ENCODE measurements around the gene DRC7.
"Not testable (repeated sequence)": the region's sequence is repeated elsewhere in the genome, so short reads cannot be mapped to it uniquely, and the experiment has no call there.

DRC7 gene

GRCh38 chr16:57660715-57661463, 33.7 kb upstream of the DRC7 start:
- no peak for DNase-seq

- no peak for DNase-seq
Observed at GRCh38 chr16:57661510-57661909, 33.1 kb upstream of the DRC7 start.

DNA sequence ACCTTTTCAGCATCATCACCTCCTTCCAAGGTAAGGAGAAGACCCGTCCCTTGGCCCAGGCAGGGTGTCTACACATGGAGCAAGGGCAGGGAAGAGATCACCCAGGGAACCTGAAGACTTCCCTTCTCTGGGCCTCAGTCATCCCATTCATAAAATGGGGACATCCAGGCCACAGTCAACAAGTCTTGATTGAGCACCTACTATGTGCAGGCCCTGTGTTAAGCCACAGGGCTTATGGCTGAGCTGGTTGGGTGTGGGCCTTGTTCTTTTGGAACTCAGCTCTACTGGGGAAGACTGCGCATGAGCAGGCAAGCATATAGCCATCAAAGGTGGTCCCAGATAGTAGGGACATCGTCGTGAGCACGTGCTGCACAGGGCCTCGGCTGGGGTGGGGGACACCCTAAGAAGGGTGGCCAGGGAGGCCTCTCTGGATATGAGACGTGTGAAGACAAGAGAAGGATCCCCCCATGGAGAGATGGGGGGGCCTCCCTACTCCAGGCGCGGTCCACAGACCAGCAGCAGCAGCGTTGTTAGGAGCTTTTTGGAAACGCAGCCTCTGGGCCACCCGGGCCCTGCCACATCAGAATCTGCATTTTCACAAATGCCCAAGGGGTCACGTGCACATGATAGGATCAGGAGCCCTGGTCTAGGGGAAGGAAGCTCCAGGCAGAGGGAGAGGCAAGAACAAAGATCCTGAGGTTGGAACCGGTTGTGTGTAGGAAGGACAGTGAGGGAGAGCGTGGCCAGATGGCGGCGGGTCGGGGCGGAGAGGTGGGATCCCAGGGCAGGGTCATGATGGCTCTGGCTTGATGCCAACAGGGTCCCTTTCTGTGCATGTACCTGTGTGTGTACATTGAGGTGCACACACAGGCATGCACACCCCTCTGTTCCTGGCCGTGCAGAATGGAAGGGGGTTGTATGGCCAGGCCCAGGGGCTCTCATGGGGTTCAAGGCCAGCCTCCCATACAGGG, 32.4 kb upstream of the DRC7 start:
- DNase-seq = no peak

- DNase-seq = no peak
Observed at GRCh38 chr16:57663436-57663835, 31.2 kb upstream of the DRC7 start.

DNA sequence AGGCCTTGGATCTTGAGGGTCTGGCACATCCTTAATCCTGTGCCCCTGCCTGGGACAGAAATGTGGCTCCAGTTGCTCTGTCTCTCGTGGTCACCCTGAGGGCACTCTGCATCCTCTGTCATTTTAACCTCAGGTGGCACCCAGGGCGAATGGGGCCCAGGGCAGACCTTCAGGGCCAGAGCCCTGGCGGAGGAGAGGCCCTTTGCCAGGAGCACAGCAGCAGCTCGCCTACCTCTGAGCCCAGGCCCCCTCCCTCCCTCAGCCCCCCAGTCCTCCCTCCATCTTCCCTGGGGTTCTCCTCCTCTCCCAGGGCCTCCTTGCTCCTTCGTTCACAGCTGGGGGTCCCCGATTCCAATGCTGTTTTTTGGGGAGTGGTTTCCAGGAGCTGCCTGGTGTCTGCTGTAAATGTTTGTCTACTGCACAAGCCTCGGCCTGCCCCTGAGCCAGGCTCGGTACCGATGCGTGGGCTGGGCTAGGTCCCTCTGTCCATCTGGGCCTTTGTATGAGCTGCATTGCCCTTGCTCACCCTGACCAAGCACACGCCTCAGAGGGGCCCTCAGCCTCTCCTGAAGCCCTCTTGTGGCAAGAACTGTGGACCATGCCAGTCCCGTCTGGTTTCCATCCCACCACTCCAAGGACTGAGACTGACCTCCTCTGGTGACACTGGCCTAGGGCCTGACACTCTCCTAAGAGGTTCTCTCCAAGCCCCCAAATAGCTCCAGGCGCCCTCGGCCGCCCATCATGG, 30.5 kb upstream of the DRC7 start:
- DNase-seq = no peak

DNA sequence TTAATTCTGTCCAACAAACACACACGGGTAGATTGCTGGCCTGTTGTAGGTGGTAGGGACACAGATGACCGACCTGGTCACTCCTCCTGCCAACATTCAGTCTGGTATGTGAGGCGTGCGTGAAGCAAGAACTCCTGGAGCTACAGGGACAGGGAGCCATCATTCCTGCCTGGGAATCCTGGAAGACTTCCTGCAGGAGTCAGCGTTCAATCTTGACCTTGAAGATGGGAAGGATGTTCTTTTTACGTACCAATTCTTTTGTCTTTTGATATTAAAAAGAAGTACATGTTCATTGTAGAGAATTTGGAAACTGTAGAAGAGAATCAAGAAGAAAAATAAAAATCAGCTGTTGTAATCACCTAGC, 30.0 kb upstream of the DRC7 start:
- no peak for DNase-seq

DNA sequence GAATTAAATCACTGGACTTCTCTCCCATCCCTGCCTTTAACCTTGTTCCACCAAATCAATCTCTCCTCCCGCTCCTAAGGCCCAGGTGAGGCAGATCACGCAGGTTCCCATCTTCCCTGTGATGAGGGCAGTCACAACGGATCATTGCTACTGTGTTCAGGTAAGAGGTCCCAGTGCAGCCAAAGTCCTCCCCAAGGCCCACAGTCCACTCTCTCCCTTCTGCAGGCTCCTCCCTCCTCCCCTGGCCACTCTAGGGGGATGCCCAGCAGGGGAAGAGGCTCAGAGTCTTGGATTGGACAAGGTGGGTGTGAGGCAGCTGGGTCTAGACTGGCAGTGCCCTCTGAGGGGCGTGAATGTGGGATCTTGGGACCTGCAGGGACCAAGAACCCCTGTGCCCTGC, 29.1 kb upstream of the DRC7 start:
- DNase-seq = no peak

DNA sequence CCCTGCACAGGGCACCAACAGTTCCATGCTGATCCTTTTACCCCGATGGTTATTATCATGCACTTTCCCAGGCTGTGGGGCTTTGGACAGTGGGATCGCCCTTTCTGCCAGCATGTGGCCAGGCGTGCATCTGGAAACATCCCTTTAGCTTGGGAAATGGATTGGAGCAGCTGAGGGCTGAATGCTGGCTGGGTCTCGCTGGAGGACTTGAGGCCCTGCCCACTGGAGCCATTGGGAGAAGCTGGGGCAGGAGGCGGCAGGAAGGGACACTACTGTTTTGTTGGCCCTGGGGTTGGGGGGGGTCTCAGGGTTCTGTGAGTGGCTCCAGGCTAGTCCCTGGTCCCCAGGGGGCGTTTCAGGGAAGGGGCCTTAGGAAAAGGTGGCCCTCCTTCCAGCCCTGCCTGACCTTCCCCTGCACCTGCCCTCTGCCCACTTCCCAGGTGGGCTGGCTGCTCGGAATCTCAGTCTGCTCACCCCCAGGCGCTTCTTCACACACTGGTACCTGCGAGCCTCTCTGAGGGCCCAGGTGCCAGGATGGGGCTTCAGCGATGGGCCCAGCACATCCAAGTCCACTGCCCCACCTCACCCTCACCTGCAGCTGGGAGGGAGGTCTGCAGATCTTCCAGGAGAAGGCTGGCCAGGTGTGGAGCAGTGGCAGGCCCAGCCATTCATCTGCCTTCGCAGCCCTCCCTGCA, 28.1 kb upstream of the DRC7 start:
- DNase-seq = no peak

- no peak for DNase-seq
Observed at GRCh38 chr16:57667048-57667525, 27.5 kb upstream of the DRC7 start.

DNA sequence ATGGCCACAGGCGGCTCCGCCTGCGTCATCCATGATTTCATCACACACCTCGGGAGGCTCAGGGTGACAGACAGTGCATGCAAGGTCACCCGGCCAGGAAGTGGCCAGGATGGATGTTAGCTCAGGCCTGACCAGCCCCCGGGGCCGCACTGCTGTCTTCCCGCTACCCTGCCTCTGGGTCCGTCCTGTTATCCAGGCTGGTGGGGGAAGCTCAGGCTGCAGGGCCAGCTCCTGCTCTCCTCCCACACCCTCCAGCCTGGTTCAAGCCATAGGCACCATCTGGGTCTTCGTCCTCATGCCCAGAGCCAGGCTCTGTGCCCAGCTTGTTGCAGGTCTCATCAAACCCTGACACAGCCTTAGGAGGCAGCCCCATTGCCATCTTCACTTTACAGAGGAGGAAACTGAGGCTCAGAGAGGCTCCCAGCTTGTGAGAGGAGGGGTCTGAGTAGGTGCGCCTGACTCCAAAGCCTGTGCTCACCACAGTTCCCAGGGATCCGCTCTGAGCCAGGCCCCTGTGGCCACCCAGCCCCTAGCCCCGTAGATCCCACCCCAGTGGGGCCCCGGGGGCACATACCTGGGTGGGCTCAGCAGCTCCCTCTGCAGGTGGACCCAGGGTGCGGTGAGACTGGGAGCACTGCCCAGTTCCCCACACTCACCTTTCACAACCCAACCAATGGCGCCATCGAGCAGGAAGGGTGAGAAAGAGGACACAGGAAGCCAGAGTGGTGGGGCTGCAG, 26.9 kb upstream of the DRC7 start:
- DNase-seq = no peak

DNA sequence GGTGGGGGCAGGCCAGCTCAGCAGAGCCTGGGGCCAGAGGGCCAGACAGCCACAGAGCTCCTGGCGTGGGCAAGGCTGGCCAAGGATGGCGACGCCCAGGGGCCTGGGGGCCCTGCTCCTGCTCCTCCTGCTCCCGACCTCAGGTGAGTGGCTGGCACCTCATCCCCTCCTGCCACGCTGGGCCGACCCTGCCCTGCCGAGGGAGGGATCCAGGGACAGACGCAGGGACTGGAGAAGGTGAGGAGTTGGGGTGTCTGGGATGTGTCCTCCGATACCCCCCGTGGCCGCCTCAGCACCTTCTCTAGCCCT, 26.4 kb upstream of the DRC7 start, which contains the start of gene ADGRG3:
ADGRG3 (plus strand) TSS at position 44 of the 309 bp plus-strand sequence; CDS start at position 86, 42 bp downstream.
- no peak for DNase-seq

- no peak for DNase-seq
Observed at GRCh38 chr16:57668630-57669475, 25.8 kb upstream of the DRC7 start.

- DNase-seq = no peak
Observed at GRCh38 chr16:57669476-57670162, 25.0 kb upstream of the DRC7 start.

GRCh38 chr16:57670196-57670595, 24.4 kb upstream of the DRC7 start:
- no peak for DNase-seq

DNA sequence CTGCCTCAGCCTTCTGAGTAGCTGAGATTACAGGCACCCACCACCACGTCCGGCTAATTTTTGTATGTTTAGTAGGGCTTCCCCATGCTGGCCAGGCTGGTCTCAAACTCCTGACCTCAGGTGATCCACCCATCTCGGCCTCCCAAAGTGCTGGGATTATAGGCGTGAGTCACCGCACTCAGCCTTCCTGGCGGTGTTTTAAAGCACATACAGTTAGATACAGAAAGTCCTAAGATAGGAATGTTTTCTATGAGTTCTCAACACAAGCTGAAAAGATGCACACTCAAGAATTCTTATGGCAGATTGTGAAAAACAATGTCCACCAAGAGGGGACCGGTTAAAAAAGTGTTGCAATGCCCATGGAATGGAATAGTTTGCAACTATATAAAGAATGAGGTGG, 23.2 kb upstream of the DRC7 start:
- not testable (repeated sequence) for DNase-seq

GRCh38 chr16:57672416-57672815, 22.2 kb upstream of the DRC7 start:
- no peak for DNase-seq

- DNase-seq = no peak
Observed at GRCh38 chr16:57672824-57673223, 21.8 kb upstream of the DRC7 start.

- DNase-seq = no peak
Observed at GRCh38 chr16:57675741-57676551, 18.7 kb upstream of the DRC7 start.

DNA sequence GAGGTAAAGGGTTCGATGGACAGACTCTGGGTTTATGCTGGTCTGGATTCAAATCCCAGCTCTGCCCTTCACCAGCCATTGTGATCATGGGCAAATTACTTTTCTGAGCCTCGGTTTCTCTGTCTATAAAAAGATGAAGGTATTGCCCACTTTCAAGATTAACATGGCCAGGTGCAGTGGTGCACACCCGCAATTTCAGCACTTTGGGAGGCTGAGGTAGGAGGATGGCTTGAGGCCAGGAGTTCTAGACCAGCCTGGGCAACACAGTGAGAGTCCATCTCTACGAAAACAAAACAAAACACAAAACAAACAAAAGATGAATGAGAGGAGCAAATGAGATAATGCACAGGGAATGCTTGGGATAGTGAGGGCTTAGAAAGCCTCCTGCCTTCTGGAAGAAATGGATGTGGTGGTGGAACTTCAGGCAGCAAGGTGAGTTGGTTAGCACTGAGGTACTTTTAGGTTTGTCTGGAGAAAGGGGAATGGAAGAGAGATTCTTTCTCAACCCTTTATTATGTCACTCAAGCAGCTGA, 18.0 kb upstream of the DRC7 start:
- DNase-seq = no peak

All from NCI-H1694 treated with DMSO at 0.1 percent for 48 hours (cell line).